GM18505 (cell line): ENCODE results near the gene MTUS2.
A peak's percentile ranks its signal among the peaks of the same experiment; 100 is the strongest.
"Not testable (repeated sequence)": the region's sequence is repeated elsewhere in the genome, so short reads cannot be mapped to it uniquely, and the experiment has no call there.

Experiments
- ATAC-seq: cut with Tn5 transposase; IDR thresholded peaks from one replicate; pipeline ENCODE4 v1.9.1; 2021; ENCODE audit not compliant: unreplicated experiment
- POLR2A ChIP-seq: IDR thresholded peaks from 4 replicates; pipeline ENCODE4 v1.6.1; 2011; ENCODE audit warnings: borderline replicate concordance; ENCODE audit not compliant: insufficient read depth, insufficient read length; ENCODE audit errors: extremely low read depth

The MTUS2 gene

DNA sequence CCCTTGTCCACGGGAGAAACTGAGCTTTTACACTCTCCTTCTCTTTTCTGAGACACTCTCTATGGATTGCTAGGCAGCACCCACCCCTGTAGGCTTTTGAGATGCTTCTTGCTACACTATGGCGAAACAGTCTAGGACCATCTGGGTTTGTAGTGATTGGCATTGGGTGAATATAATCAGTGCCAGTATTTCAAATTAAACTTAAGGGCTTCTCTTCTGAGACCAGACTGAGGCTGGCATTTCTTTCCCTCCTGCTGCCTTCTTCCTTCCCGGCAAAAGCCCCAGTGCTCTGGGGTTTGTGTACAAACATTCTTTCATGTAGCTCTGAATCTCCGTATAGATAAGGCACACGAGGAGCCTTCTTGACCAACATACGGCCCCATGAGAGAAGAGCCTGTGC lies 498.6 kb downstream of the MTUS2 start:
- no peak for ATAC-seq
- no peak for TF ChIP-seq POLR2A

DNA sequence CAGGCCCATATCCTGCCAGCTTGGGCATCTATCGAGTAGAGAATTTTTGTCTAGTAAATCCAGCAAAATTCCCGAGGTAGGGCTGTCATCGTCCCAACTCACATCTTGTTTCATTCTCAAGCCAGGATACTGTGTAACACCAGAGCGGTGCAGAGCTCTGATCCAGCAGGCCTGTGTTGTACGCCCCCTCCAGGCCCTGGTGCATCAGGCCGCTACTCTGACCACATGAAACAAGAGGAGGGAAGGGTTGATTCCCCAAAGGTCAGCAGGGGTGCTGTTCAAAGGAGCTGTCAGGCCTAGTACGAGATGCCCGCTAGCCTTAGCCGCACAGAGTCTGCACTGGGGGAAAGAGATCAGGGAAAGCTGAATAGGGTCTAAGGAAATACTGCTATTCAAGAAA lies 499.3 kb downstream of the MTUS2 start:
- TF ChIP-seq POLR2A, result no peak
- no peak for ATAC-seq

DNA sequence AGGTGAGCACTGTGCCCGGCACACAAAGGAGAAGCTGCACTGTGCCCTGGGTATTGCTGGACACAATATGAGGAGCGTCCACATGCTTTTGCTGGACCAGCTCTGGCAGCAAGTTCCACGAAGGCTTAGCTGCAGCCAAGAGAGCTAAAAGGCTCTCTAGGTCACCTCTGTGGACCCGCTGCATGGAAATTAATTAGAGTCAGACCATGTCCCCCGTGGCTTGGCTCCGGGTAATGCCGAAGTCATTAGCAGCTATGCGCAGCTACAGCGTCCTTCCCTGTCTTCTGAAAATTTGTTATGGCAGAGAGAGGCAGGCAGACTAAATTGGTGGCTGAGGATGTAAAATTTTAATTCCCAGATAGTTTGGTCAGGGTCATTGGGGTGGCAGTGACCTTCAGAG lies 503.8 kb downstream of the MTUS2 start:
- TF ChIP-seq POLR2A, result no peak
- no peak for ATAC-seq

DNA sequence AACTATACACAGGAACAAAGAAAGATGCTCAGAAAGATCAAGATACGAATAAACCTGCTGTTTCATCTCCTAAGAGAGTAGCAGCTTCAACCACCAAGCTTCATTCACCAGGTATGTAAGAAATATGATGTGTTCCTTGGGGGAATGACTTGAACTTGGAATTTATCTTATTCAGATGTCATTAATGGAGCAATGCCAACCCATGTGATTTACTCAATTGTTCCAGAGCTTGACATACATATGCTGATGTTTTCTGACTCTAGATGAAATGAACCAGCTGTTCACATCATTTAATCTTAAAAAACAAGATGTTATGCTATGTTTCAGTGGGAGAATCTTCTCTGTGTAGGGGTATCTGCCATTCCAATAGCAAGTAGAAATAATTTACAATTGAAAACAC lies 504.5 kb downstream of the MTUS2 start:
- ATAC-seq, result no peak
- no peak for TF ChIP-seq POLR2A

DNA sequence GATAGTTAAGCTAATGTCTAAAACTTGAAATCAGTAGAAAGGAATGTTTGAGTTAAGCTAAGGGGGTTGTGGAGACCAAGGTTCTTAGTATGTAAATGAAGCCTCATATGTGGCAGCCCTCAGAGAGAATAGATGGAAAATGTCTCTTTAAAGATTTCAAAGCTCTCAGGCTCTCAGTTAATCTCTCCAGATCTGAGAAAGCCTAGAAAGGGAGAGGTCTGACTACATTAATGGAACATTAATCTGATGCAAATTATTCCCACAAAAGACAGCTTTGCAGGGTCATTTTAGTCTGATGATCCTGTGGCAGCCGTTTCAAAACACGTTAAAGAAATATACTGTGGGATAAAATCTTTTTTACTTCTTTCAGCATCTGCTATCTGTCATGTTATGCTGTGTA lies 508.4 kb downstream of the MTUS2 start:
- no peak for TF ChIP-seq POLR2A
- no peak for ATAC-seq

DNA sequence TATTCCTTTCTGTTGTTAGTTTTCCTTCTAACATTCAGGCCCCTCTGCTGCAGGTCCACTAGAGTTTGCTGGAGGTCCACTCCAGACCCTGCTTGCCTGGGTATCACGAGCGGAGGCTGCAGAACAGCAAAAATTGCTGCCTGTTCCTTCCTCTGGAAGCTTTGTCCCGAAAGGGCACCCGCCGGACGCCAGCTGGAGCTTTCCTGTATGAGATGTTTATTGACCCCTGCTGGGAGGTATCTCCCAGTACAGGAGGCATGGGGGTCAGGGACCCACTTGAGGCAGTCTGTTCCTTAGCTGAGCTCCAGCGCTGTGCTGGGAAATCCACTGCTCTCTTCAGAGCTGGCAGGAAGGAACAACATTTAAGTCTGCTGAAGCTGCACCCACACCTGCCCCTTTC lies 516.2 kb downstream of the MTUS2 start:
- no peak for TF ChIP-seq POLR2A
- ATAC-seq, result no peak

DNA sequence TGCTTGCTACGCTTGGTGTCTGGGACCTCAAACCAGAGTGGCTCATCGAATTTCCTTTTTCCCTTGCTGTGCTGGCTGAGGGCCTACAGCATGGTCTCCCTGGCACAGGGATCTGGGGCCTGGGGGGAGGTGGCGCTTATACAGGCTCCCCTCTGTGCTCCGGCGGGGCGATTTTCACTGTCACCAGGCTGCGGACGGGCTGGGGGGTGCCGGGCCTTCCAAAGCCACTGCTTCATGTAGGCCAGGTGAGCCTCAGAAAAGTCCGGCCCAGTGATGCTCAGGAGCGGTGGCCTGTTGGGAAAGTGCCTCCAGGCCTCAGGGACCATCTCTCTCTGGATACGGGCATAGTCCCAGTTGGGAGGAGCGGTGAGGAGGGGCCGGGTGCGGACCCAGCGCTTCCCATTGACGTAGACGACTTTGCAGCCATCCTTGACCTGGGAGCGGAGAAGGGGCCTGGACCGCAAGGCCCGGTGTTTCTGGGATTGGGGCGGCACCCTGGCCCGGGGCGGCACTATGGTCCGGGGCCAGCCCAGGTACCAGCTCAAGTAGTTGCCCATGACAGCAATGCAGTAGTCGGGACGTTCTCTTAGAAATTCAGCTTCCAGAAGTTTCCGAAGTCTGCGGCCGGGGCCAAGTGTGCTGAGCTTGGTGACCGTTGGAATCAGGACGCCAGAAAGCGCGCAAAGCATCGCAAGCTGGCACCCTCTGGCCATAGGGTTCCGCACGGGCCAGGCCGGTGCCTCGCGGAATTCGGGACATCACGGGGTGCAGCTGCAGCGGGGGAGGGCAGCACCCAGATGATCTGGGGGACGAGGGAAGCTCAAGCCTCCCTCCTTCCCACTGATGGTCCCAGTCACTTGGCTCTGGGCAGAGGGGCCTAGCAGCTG lies 519.5 kb downstream of the MTUS2 start:
- no peak for ATAC-seq
- TF ChIP-seq POLR2A, result no peak

DNA sequence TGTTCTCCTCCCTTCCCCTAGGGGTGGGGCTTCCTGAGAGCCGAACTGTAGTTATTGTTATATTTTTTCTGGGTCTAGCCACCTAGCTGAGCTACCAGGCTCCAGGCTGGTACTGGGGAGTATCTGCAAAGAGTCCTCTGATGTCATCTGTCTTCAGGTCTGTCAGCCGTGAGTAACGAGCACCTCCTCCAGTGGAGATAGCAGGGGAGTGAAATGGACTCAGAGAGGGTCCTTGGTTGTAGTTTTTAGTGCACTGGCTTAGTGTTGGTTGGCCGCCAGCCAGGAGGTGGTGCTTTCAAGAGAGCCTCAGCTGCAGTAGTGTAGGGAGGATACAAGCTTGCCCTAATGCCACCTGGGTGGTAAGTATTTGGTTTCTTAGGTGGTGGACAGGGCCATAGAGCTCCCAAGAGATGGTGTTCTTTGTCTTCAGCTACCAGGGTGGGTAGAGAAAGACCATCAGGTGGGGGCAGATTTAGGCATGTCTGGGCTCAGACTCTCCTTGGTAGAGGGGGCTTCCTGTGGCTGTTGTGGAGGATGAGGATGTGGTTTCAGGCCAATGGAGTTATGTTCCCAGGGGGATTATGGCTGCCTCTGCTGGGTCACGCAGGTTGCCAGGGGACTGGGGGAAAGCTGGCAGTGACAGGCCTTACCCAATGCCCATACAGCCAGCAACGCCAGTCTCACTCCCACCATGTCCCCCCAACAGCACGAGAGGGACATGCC lies 525.9 kb downstream of the MTUS2 start:
- not testable (repeated sequence) for ATAC-seq

DNA sequence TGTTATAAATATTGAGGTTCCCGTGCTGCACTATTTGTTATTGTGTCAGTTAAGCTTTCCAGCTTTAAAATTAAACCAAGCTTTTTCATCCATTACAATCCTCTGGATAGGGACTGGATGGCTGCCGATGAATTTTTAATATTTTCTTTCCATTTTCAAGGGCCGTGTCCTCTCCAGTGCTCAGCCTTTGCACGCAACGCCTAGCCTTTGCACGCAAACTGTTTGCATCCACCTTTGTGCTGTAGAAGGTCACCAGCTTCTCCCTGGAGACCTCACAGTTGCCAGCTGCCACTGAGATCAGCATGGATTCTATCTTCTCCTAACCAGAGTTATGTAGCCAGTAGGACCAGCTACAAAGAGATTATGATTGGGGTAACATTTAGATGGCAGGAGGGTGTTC lies 534.9 kb downstream of the MTUS2 start:
- ATAC-seq, result no peak
- TF ChIP-seq POLR2A, result no peak

DNA sequence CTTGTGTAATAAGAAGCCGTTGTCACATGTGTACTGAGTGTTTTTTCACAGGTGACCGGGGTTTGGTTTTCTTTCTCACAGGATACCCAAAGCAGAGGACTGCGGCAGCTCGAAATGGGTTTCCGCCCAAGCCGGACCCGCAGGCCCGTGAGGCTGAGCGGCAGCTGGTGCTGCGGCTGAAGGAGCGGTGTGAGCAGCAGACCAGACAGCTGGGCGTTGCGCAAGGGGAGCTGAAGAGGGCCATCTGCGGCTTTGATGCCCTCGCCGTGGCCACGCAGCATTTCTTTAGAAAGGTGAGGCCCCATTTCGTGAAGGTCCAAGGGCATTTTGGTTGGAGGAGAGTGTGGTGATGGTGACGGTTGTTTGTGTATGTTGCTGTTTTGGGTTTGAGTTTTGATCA lies 539.0 kb downstream of the MTUS2 start:
- no peak for TF ChIP-seq POLR2A
- no peak for ATAC-seq

DNA sequence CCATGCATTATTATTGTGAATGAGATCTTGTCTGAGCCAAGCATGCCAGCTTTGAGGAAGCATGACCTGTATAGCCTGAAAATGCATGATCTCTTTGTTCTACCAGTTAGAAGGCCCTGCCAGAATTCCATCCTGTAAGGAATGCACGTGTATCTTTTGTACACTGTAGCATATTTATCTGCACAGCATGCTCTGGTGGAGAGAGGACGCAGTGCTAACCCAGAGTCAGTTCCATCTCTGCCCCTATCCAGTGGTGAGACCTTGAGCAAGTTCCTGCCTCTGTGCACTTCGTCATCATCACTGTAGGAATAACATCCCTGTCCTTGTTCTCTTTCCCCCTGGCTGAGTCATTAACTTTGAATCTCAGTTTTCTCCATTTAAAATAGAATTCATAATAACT lies 541.6 kb downstream of the MTUS2 start:
- ATAC-seq, result no peak
- no peak for TF ChIP-seq POLR2A

DNA sequence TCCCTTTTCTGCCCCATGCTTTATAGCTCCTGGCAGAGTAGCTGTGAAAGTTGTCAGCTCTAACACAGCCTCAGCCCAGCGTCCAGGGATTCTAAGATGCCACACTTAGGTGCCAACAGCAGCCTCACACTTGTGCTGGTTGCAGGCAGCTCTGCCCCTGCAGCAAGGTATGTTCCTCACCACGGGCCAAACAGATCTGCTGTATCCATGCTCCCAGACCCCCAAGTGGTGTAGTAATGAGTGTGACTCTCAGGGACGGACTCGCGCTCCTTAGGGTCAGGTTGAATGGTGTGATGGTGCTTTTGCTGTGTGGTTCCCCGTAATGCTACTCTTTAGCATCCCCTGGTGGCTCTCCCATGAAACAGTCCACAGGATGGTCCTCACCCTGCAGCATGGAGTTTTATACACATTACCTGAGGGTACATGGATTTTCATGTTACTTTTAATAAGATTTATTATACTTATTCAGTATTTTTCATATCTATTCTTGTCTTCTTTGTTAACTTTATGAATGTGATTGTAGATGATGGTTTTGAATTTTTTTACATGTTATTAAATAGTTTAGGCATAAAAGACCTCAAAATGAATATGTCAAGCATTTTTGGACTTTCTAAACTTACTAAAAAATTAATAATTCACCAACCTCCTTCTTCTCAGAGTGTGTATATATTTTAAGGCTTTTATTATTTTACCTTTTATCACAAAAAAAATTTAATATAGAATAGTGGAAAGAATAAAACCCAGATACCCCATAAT lies 542.9 kb downstream of the MTUS2 start:
- no peak for TF ChIP-seq POLR2A
- ATAC-seq, result peak; percentile 78

DNA sequence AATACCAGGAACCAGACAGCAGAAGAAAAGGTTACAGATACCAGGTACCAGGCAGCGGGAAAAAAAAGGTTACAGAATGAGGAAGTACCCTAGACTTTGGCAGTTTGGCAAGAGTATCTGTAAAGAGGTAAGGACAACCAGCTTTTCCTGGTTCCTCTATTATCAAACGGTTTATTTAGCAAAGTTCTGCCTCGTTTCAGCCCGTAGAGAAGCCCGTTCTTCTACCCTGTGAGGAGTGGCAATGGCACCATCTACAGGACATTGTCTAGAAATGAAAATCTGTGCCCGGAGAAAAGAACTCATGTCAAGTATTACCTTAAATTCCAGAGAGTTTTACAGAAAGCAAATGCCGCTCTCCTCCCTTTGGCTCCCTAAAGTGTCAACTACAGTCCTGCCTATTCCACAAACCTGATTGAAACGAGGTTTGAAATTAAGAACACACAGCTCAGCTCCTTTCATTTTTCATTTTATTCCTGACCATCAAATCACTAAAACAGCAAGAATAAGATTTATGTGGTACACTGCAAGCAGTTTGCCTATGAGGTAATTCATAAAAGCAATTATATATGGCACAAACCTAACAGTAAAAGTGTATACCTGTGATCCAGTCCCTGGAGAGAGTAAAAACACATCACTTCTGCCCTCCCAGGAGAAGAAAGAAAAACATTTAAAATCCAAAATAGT lies 549.1 kb downstream of the MTUS2 start:
- no peak for ATAC-seq
- TF ChIP-seq POLR2A, result no peak
